T-helper 2 cell treated with Interferon-gamma antibody and Interleukin-4, amounts not matched to agents 5 μg/mL and 100 μg/mL, for 36 hours (primary cell): ENCODE results near the gene SSUH2.

Source experiments
- DNase-seq: peaks from one replicate; pipeline ENCODE4 v3.0.0; 2021; ENCODE audit warnings: low spot score
- H3K27ac Mint-ChIP-seq: one replicate; pipeline ENCODE4 v1.8.0; 2021; ENCODE audit warnings: mild to moderate bottlenecking, mixed read lengths
- H3K27me3 Mint-ChIP-seq: one replicate; pipeline ENCODE4 v1.8.0; 2021; ENCODE audit warnings: low read depth, mixed read lengths
- H3K36me3 Mint-ChIP-seq: one replicate; pipeline ENCODE4 v1.8.0; 2021; ENCODE audit warnings: low read depth, mixed read lengths
- H3K4me1 Mint-ChIP-seq: one replicate; pipeline ENCODE4 v1.8.0; 2021; ENCODE audit warnings: low read depth, mixed read lengths
- H3K4me3 Mint-ChIP-seq: one replicate; pipeline ENCODE4 v1.8.0; 2022; ENCODE audit warnings: mild to moderate bottlenecking, moderate library complexity, mixed read lengths
- H3K9me3 Mint-ChIP-seq: one replicate; pipeline ENCODE4 v1.8.0; 2021; ENCODE audit warnings: mixed read lengths

Gene SSUH2

DNA sequence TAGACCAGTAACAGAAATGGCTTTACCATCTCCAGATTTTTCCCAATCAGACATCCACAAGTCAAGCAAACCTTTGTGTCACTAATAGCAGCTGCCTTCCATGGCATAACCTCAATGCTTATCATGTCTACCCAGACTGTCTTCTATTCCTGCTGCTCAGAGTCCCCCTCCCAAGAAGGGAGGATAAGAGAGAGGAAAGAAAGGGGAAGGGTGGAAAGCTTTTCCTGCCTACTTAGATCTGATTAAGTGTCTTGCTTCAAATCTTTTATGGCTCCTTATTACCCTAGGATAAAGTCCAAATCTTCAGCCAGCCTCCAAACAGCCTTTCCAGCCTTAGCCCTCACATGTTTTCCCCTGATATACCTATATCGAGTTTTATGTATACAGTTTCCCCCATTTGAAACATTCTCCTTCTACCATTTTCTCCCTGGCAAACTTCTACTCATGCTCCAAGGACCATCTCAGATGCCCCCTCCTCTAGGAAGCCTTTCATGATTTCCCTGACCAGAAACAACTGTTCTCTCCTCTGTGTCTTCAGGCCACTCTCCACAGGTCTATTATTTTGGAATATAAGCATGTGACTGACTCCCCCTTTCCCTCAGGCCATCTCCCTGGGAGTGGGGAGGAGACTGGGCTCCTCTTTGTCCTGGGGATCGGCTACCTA lies 7.9 kb upstream of the SSUH2 start:
- Mint-ChIP-seq H3K27me3 (peaks cover 7% of the 10 kb centered on the region), H3K27ac (no peak overlapping the region), H3K4me1 (no peaks in the 10 kb centered on the region), H3K9me3 (no peaks in the 10 kb centered on the region), H3K36me3 (no peaks in the 10 kb centered on the region), H3K4me3 (no peak overlapping the region)
- DNase-seq: no peak

DNA sequence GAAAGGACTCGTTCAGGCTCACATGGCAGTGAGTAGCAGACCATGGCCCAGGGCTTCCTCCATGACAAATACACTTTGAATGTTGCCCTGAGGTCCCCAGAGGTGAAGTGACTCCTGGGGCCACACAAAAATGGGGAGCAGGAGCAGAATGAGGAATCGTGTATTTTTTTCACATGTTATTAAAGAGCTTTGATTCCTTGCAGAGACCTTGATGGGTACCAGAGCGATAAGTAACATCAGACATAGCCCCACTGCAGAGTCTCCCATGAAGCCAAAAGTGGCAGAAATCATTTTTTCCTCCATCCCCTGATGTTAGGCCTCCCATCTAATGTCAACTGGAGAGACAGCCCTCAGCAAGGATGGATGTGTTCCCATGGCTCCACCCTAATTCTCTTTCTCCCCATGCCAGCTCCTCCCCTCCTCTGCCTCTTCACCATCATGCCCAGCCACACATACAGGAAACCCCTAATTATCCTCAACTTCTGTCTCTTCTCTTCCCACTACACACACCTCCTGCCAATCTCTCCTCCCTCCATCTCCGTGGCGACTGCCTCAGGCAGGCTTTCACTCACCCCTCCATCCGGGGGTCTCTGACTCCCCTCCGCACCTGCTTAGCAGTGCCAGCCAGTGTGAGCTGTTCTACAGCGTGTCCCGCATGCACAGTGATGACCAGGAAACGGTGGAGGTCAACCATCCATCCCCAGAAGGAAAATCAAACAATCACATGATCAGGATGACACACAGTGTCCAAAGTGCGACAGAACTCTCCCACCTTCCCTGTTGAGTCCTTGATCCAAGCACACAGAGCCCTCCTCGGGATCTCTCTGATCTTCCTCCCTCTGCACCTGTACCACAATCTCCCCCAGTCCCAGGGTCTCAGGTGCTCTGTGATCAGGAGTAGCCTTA lies 7.1 kb upstream of the SSUH2 start:
- Mint-ChIP-seq H3K36me3 (no peaks in the 10 kb centered on the region), H3K4me3 (no peak overlapping the region), H3K27ac (no peak overlapping the region), H3K4me1 (no peaks in the 10 kb centered on the region), H3K9me3 (no peaks in the 10 kb centered on the region), H3K27me3 (peaks cover 3% of the 10 kb centered on the region)
- DNase-seq: no peak

DNA sequence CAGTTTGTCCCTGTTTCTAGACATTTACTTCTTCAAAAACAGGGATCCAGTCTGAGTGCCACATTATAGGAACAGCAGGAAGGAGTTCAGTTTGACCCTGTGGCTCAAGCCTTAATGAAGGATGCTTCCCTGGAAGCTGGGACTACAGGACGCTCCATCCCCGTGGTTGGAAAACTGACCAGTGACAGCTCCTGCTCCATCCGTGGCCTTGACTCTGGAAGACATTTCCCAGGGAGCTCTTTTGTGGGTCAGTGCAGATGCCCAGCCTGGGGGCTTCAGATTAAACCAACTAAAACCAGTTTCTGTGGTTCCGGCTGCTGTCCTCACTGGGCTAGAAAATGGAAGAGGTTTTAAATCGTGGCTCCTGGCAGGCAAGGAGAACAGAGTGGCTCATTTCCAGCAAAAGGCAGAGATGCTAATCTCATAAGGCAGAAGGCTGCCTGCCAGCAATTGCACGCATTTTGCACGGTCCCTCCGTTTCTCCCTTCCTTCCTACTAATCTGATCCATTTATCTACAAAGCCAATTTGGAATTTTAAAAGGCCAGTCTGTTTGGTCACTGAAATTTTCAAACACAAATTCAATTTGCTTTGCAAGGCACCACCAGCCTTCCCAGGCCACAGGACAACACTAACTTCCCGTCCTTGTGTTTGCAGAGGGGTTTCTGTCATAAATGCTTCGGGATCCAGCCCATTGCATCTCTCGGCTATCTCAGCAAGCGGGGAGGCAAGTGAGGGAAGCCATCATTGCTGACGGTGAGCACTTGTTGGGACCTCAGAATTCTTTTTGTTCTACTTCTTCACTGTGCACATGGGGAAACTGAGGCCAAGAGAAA lies 6.2 kb upstream of the SSUH2 start:
- Mint-ChIP-seq H3K27me3 (peaks cover 3% of the 10 kb centered on the region), H3K27ac (no peak overlapping the region), H3K4me1 (no peaks in the 10 kb centered on the region), H3K9me3 (no peaks in the 10 kb centered on the region), H3K36me3 (no peaks in the 10 kb centered on the region), H3K4me3 (no peak overlapping the region)
- DNase-seq: no peak

GRCh38 chr3:8649757-8650156 lies 5.2 kb upstream of the SSUH2 start:
- H3K36me3 Mint-ChIP-seq: no peaks in the 10 kb centered on the region
- H3K27me3 Mint-ChIP-seq: peaks cover 3% of the 10 kb centered on the region
- no peaks in the 10 kb centered on the region for H3K9me3 Mint-ChIP-seq
- H3K27ac Mint-ChIP-seq: no peak overlapping the region
- no peak overlapping the region for H3K4me3 Mint-ChIP-seq
- H3K4me1 Mint-ChIP-seq: no peaks in the 10 kb centered on the region
- no peak for DNase-seq

GRCh38 chr3:8648909-8649741 lies 4.5 kb upstream of the SSUH2 start:
- DNase-seq: no peak
- no peak overlapping the region for H3K27ac Mint-ChIP-seq
- H3K4me3 Mint-ChIP-seq: no peak overlapping the region
- peaks cover 3% of the 10 kb centered on the region for H3K27me3 Mint-ChIP-seq
- no peaks in the 10 kb centered on the region for H3K36me3 Mint-ChIP-seq
- no peaks in the 10 kb centered on the region for H3K4me1 Mint-ChIP-seq
- no peaks in the 10 kb centered on the region for H3K9me3 Mint-ChIP-seq

DNA sequence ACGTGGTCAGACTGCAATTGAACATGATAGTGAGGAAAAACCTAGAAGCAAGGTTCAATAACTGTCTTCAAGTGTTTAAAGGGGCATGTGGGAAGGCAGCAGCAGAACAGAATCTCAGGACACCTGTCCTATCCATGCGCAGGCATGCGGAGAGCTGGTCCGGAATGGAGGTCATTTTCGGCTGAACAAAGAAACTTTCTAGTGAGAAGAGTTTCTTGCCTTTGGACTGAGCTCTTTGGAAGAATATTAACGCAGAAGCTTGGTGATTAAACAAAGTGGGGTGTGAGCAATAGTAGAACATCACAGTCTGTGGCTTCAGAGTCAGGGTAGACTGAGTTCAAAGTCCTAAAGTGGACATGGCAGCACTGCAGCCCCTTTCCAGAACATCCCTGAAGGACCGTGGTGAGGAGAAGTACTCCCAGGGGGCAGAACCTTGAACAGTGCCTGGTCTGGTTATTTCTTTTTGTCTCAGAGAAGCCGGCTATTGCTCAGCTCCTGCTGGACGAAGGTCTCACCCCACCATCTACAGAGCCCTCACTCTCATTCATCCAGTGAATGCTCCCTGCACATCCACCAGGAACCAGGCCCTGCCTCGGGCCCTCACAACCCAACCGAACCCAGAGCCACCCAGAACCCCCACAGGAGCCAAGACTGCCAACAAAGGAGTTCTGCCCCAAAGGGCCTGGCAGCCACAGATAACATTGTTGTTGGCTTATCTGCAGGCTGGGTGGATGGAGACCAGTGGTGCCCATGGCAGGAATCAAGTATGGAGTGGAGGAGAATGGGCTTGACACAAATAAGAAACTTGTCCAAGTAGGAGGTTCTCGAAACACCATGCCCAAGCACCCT lies 2.8 kb upstream of the SSUH2 start:
- no peaks in the 10 kb centered on the region for H3K36me3 Mint-ChIP-seq
- no peak overlapping the region for H3K27ac Mint-ChIP-seq
- DNase-seq: no peak
- peaks cover 5% of the 10 kb centered on the region for H3K27me3 Mint-ChIP-seq
- no peak overlapping the region for H3K4me3 Mint-ChIP-seq
- no peaks in the 10 kb centered on the region for H3K9me3 Mint-ChIP-seq
- H3K4me1 Mint-ChIP-seq: no peaks in the 10 kb centered on the region

DNA sequence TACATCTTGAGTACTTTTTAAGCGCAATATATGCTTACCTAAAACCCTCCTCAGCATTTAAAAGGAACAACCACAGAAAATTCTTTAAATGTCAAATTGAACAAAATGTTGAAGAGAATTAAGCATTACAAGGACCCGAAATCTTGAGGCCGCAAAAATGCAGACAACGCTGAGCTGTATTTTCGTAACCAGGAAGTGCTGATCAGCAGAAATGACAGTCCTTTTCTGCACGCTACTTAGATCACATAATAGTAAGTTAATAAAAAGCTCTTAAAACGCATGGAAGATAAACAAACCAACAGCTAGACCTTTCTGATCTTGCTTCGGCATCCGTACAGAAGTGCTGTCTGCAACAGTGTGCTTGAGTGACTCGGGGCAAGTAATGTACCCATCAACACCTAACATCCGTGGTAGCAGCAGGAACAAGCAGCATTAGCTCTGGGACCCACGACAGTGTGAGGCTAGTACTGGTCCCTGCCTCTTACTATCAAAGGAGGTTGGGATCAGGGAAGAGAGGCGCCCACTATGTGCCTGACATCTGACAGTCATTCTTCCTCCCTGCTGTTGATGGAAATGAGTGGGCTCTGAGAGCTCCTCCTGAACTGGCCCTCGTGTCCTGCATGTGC lies 1.8 kb upstream of the SSUH2 start:
- no peak for DNase-seq
- no peaks in the 10 kb centered on the region for H3K36me3 Mint-ChIP-seq
- peaks cover 5% of the 10 kb centered on the region for H3K27me3 Mint-ChIP-seq
- H3K4me1 Mint-ChIP-seq: no peaks in the 10 kb centered on the region
- no peak overlapping the region for H3K27ac Mint-ChIP-seq
- no peaks in the 10 kb centered on the region for H3K9me3 Mint-ChIP-seq
- H3K4me3 Mint-ChIP-seq: no peak overlapping the region

DNA sequence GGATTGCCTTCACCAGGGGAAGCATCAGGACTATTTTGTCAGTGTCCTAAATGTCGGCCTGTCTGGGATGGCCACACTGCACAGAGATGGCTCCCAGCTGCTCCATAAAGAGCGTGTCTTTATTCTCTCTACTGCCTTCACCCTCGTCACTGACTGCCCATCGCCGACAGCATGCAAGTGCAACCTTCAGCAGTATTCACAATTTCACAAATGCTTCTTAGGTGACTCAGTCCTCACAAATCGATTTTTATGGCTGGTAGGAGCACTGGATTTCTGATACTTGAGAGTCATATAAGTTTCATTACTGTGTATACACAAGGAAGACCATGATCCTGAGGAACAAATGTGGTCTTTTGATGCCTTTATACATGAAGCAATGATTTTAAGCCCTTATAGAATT lies 1.1 kb upstream of the SSUH2 start:
- Mint-ChIP-seq H3K9me3 (no peaks in the 10 kb centered on the region), H3K27ac (no peak overlapping the region), H3K4me3 (no peak overlapping the region)

DNA sequence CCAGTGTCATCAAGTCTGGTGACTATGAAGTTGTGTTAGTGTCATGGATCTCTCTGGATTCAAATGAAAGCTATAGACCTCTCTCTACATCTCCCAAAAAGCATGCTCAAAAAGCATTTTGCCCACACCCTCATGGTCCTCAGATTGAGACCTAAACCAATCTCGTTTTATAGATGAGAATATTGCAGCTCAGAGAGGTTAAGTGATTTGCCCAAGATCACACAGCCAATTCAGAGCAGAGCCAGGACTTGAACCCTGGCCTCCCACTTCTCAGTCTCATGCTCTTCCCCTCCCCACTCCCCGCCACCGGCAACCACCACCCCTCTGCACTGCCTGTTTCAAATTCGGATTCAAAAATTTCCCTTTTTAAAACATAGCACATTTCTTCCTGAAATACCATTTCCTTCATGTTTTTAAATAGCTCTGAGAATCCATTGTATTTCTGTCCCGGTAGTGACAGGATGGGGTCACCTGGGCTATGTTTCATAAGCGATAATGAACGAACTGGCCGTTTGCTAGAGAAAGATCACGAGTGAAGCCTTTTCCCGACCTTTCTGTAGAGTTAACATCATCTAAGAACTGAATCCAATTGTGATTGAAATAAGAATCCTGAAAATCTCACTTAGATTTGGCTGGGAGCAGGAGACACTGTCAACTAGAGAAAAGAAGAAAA lies 769 bp downstream of the SSUH2 start:
- Mint-ChIP-seq H3K36me3 (no peaks in the 10 kb centered on the region), H3K9me3 (no peaks in the 10 kb centered on the region), H3K27ac (no peak overlapping the region), H3K27me3 (peaks cover 5% of the 10 kb centered on the region), H3K4me3 (no peak overlapping the region), H3K4me1 (no peaks in the 10 kb centered on the region)
- no peak for DNase-seq

More for the DNA sequence above, 1.1 kb upstream of the SSUH2 start:
- Mint-ChIP-seq H3K4me1 (no peaks in the 10 kb centered on the region), H3K27me3 (peaks cover 5% of the 10 kb centered on the region), H3K36me3 (no peaks in the 10 kb centered on the region)
- DNase-seq: no peak

GRCh38 chr3:8642001-8642400 lies 2.6 kb downstream of the SSUH2 start:
- Mint-ChIP-seq H3K27ac (no peak overlapping the region), H3K36me3 (no peaks in the 10 kb centered on the region), H3K9me3 (no peaks in the 10 kb centered on the region), H3K4me1 (no peaks in the 10 kb centered on the region), H3K4me3 (no peak overlapping the region), H3K27me3 (peaks cover 8% of the 10 kb centered on the region)
- DNase-seq: no peak

- no peaks in the 10 kb centered on the region for H3K4me1 Mint-ChIP-seq
- H3K9me3 Mint-ChIP-seq: no peaks in the 10 kb centered on the region
- peaks cover 8% of the 10 kb centered on the region for H3K27me3 Mint-ChIP-seq
- no peak overlapping the region for H3K27ac Mint-ChIP-seq
- H3K36me3 Mint-ChIP-seq: no peaks in the 10 kb centered on the region
- DNase-seq: no peak
- no peak overlapping the region for H3K4me3 Mint-ChIP-seq
Observed at GRCh38 chr3:8641472-8641871, 3.1 kb downstream of the SSUH2 start.

- H3K27ac Mint-ChIP-seq: no peak overlapping the region
- H3K4me3 Mint-ChIP-seq: no peak overlapping the region
- DNase-seq: no peak
- no peaks in the 10 kb centered on the region for H3K4me1 Mint-ChIP-seq
- peaks cover 8% of the 10 kb centered on the region for H3K27me3 Mint-ChIP-seq
- H3K9me3 Mint-ChIP-seq: no peaks in the 10 kb centered on the region
- H3K36me3 Mint-ChIP-seq: no peaks in the 10 kb centered on the region
Observed at GRCh38 chr3:8640223-8640622, 4.4 kb downstream of the SSUH2 start.
